ACC112 (cell line): ENCODE results near the gene PACRG.

Source experiments
- H2AFZ ChIP-seq: fragments of 200-600 bp; sonication (generic); one replicate; pipeline ENCODE4 v1.6.0; 2017; ENCODE audit warnings: antibody characterized with exemption, low read length; ENCODE audit not compliant: unreplicated experiment
- H3K27ac ChIP-seq: fragments of 200-600 bp; sonication (generic); 2 replicates; pipeline ENCODE4 v1.5.1; 2014; ENCODE audit warnings: low read depth, mild to moderate bottlenecking, antibody characterized with exemption, low read length, moderate library complexity
- H3K27me3 ChIP-seq: fragments of 200-600 bp; sonication (generic); 2 replicates; pipeline ENCODE4 v1.6.1; 2014; ENCODE audit warnings: mild to moderate bottlenecking, antibody characterized with exemption, low read length, moderate library complexity, mixed read lengths; ENCODE audit not compliant: insufficient read depth
- H3K36me3 ChIP-seq: fragments of 200-600 bp; sonication (generic); 2 replicates; pipeline ENCODE4 v1.6.1; 2016; ENCODE audit warnings: mild to moderate bottlenecking, antibody characterized with exemption, low read length, moderate library complexity, mixed read lengths; ENCODE audit not compliant: insufficient read depth
- H3K4me1 ChIP-seq: fragments of 200-600 bp; sonication (generic); one replicate; pipeline ENCODE4 v1.6.1; 2016; ENCODE audit warnings: low read length, mixed read lengths; ENCODE audit not compliant: insufficient read depth, unreplicated experiment, control insufficient read depth
- H3K4me3 ChIP-seq: fragments of 200-600 bp; sonication (generic); 2 replicates; pipeline ENCODE4 v1.5.1; 2014; ENCODE audit warnings: mild to moderate bottlenecking, low read depth, low read length
- H3K79me2 ChIP-seq: fragments of 200-600 bp; sonication (generic); one replicate; pipeline ENCODE4 v1.6.0; 2016; ENCODE audit warnings: low read length; ENCODE audit not compliant: control insufficient read depth, unreplicated experiment, insufficient read depth

PACRG gene

DNA sequence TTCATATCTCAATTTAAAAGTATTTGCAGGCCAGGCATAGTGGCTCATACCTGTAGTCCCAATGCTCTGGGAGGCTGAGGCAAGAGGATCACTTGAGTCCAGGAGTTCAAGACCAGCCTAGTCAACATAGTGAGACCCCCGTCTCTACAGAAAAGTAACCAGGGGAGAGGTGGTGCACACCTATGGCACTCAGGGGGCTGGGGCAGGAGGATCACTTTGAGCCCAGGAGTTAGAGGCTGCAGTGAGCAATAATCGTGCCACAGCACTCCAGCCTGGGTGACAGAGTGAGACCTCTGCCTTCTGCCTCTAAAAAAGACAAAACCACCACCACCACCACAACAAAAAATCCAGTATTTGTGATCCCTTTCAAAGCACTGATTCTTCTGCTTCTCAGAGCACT is 501.3 kb downstream of the PACRG start:
- no peaks in the 10 kb centered on the region for H3K36me3 ChIP-seq
- H3K4me3 ChIP-seq = no peak overlapping the region
- H3K4me1 ChIP-seq = no peaks in the 10 kb centered on the region
- H3K27me3 ChIP-seq = 0 out of 2 replicates have a peak, but pooled peaks cover 6% of the 10 kb centered on the region
- no peak overlapping the region for H3K27ac ChIP-seq
- H3K79me2 ChIP-seq = no peaks in the 10 kb centered on the region
- no peak overlapping the region for H2AFZ ChIP-seq

DNA sequence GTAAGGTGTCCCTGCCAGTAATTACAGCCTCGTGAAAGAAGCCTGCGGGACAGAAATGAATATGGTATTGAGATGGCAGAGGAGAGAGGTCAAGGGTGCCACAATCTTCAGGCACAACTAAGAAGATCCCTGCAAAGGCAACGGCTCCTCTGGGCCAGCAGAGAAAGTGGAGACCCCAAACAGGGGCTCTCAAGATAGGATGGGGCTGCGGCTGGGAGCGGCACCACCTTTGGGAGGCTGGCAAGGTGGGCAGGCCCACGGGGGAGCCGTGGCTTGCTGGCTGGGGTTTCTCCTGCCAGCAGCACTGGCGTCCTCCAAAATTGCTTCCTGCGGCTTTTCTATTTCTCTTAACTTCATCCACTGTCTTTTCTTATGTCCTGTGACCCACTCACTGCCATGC is 503.1 kb downstream of the PACRG start:
- H3K4me3 ChIP-seq = no peak overlapping the region
- H2AFZ ChIP-seq = no peak overlapping the region
- H3K79me2 ChIP-seq = no peaks in the 10 kb centered on the region
- 0 out of 2 replicates have a peak, but pooled peaks cover 6% of the 10 kb centered on the region for H3K27me3 ChIP-seq
- no peaks in the 10 kb centered on the region for H3K4me1 ChIP-seq
- no peak overlapping the region for H3K27ac ChIP-seq
- H3K36me3 ChIP-seq = no peaks in the 10 kb centered on the region

DNA sequence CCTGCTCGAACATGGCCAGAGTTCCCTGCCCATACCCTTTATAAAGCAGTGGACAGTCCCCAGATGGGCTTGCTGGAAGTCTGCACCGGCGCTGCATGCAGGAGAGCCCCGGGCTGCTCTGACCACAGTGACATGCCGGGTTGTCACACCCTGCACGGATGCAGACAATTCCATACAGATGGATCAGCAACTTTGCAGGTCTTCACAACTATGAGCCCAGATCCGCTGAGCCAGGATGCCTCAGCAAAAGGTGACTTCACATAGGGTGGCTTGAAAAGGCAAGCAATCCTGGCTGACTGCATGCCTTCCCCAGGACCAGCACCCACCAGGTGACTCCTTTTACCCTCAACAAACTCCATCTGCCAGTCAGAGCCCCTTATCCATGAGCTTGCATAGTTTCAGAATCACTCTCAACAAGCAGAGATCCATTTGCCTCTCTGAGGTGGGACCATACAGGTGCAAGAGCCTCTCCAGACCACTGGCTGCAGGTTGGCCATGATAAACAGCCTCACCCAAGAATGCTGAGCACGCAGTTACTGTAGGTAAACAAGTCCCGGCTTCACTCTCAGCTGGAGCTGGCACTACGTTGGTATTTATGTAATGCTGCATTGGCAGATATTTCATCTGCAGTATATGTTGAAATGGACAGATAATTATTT is 503.7 kb downstream of the PACRG start:
- Histone ChIP-seq H3K27me3 (0 out of 2 replicates have a peak, but pooled peaks cover 6% of the 10 kb centered on the region), H3K79me2 (no peaks in the 10 kb centered on the region)

DNA sequence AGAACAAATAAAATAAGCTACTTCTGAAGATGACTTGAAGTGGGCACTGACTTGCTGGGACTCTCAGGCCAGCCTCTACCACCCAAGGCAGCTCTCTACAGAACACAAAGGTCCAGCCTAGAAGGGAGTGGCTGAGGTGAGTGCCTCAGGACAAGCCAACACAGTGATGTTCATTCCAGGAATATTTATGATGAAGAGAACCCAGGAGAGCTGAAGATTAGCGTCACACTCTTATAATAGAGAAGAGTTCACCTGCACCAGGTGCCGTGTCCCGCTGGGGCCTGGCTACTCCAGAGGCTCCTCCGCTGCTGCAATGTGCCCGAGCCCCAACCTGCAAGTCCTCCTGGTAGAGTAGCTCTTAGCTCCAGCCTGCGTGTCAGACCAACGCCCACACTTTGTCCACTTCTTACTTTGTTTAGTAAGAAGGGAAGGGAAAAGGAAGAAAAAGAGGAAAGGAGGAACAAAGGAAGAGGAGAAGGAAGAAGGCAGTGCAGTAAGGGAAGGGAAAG is 504.3 kb downstream of the PACRG start:
- Histone ChIP-seq H3K36me3 (no peaks in the 10 kb centered on the region), H2AFZ (no peak overlapping the region), H3K27ac (no peak overlapping the region), H3K4me3 (no peak overlapping the region), H3K27me3 (0 out of 2 replicates have a peak, but pooled peaks cover 6% of the 10 kb centered on the region), H3K79me2 (no peaks in the 10 kb centered on the region), H3K4me1 (no peaks in the 10 kb centered on the region)

More for the DNA sequence above, 503.7 kb downstream of the PACRG start:
- no peaks in the 10 kb centered on the region for H3K36me3 ChIP-seq
- no peaks in the 10 kb centered on the region for H3K4me1 ChIP-seq
- H3K27ac ChIP-seq = no peak overlapping the region
- H2AFZ ChIP-seq = no peak overlapping the region
- no peak overlapping the region for H3K4me3 ChIP-seq

DNA sequence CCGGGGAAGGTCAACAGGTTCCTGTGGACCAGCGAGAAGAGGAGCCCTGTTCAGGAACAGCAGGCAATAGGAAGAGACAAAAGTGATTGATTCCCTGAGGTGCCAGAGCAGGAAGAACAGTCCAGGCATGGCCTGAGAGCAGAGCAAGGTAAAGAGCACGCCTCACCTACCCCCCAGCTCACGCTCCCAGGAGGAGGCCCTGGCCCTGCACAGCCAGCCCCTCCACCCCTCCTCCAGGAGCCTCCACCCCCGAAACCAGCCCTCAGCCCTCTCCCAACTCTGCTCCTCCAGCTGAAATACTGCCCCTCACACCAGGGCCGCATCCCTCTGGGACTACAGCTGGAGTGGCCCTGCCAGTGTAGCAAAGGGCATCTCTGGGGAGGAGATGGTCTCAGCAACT is 504.9 kb downstream of the PACRG start:
- Histone ChIP-seq H3K27ac (no peak overlapping the region), H3K4me3 (no peak overlapping the region), H2AFZ (no peak overlapping the region), H3K36me3 (no peaks in the 10 kb centered on the region), H3K4me1 (no peaks in the 10 kb centered on the region), H3K79me2 (no peaks in the 10 kb centered on the region), H3K27me3 (0 out of 2 replicates have a peak, but pooled peaks cover 6% of the 10 kb centered on the region)

DNA sequence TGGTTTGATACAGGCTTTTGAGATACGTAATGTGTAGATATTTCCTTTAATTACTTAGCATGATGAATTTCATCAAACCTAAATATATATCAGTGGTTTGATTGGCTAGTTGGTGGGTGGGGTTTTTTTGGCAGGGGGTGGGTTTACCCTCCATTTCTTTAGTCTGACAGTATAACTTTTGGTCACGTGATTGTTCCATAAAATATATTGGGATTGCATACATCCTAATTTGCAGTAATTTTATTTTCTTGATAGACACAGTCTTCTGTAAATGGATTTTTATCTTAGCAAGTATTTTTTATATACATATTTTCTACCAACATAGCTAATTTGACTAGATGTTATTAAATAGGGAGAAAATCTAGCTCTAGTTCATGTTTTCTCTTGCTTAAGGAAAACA is 509.3 kb downstream of the PACRG start:
- Histone ChIP-seq H3K4me1 (no peaks in the 10 kb centered on the region), H3K27me3 (no peaks in the 10 kb centered on the region), H3K79me2 (no peaks in the 10 kb centered on the region), H3K27ac (no peak overlapping the region), H3K36me3 (no peaks in the 10 kb centered on the region), H3K4me3 (no peak overlapping the region), H2AFZ (no peak overlapping the region)

DNA sequence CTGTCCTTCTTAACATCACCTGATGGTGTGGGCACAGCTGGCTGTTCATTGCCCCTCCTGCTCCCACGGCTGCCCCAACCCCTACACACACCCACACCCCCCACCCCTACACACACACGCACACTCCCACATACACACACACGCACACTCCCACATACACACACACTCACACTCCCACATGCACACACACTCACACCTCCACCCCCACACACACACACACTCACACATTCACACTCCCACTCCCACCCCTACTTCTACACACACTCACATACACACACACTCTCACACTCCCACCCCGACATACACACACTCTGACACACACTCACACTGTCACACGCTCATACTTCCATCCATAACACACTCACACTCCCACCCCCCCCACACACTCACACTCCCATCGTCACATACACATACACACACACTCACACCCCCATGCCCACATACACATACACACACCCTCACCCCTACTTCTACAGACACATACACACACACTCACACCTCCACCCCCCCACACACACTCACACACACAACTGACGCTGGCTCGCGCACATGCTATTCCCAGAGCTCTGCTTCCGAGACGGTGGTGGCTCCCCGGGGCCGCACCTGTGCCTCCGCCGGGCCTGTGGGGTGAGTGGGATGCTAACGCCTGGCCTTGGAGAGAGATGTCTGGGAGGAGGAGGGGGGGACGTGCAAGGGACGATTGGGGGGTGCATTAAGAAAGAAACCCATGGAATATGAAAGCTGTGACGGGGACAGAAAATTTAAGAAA is 512.0 kb downstream of the PACRG start:
- no peaks in the 10 kb centered on the region for H3K79me2 ChIP-seq
- no peak overlapping the region for H3K27ac ChIP-seq
- H2AFZ ChIP-seq = no peak overlapping the region
- H3K4me1 ChIP-seq = no peaks in the 10 kb centered on the region
- no peaks in the 10 kb centered on the region for H3K36me3 ChIP-seq
- H3K27me3 ChIP-seq = no peaks in the 10 kb centered on the region
- H3K4me3 ChIP-seq = no peak overlapping the region

DNA sequence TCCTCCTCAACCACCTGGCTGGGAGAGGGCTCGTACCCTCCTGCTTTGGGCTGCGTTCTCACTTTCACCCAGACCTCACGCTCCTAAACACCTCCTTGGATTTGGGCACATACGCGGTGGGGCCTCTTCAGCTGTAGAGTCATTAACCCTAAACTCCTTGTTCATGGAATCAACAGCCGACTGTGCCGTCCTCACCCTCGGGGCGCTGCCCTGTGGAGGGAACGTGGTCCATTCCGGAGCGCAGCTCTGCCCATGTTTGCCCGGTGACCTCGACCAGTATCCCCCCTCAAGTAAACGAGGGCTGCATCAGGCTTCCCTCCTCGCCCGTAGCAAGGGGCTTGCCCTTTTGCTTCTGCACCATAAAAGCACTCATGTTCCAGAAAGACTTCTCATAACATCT is 512.8 kb downstream of the PACRG start:
- Histone ChIP-seq H3K79me2 (no peaks in the 10 kb centered on the region), H3K4me1 (no peaks in the 10 kb centered on the region), H3K27me3 (no peaks in the 10 kb centered on the region), H3K36me3 (no peaks in the 10 kb centered on the region), H3K27ac (no peak overlapping the region), H2AFZ (no peak overlapping the region), H3K4me3 (no peak overlapping the region)

DNA sequence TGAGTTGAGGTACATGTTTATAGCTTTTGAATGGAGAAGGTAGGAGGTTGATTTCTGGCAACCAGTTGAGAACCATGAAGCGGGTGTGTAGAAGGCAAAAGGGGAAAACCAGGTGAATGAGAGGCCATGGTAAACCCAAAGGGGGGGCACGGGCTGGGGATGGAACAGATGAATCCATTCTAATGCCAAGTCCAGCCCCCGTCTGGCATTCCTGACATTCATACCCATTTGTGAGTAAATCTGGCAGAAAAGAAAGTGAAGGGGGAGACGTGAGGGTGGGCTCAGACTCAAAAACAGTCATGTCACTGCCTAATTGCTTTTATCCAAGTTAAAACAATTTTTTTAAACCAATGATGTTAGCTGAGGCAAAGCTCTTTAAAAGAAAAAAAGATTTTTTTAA is 513.9 kb downstream of the PACRG start:
- H3K27ac ChIP-seq = no peak overlapping the region
- no peaks in the 10 kb centered on the region for H3K4me1 ChIP-seq
- no peaks in the 10 kb centered on the region for H3K79me2 ChIP-seq
- H3K4me3 ChIP-seq = no peak overlapping the region
- no peaks in the 10 kb centered on the region for H3K27me3 ChIP-seq
- H3K36me3 ChIP-seq = no peaks in the 10 kb centered on the region
- no peak overlapping the region for H2AFZ ChIP-seq

DNA sequence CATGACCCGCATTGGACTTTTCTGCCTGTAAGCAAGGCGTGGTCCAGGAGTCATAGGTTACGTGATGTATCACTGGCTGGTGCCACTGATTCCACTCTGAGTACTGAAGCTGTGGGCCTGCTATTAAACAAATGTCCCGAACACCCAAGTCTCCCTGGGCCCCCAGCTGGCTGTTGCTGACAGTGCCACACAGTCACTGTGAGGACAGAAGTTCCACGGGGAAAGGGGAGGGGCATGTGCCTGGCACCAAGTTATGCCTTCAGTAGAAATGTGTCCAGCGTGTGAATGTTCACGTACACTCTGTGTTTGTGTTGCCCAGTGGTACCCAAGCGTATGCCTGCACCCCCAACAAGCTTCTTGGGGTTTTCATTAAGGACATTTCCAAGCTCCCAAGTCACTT is 515.3 kb downstream of the PACRG start:
- no peaks in the 10 kb centered on the region for H3K4me1 ChIP-seq
- no peaks in the 10 kb centered on the region for H3K27me3 ChIP-seq
- H3K4me3 ChIP-seq = no peak overlapping the region
- H3K36me3 ChIP-seq = no peaks in the 10 kb centered on the region
- no peaks in the 10 kb centered on the region for H3K79me2 ChIP-seq
- H3K27ac ChIP-seq = no peak overlapping the region
- H2AFZ ChIP-seq = no peak overlapping the region
